Epithelial cell of proximal tubule (primary cell): ENCODE results near the gene MTCL1. TPM values are rescaled to one million over a fixed set of nuclear protein-coding genes. Genes with fewer than 3 reads are reported as not detected.
A peak's percentile ranks its signal among the peaks of the same experiment; 100 is the strongest.

Experiments
- DNase-seq: peaks from one replicate; pipeline ENCODE4 v3.0.0-alpha.2; 2011; ENCODE audit warnings: low read depth
- H3K4me3 ChIP-seq: 2 replicates; pipeline ENCODE4 v1.5.1; 2011; ENCODE audit warnings: low read depth, mild to moderate bottlenecking, low read length
- total RNA-seq: library from RNA; depleted of rRNA; stranded (reverse); fragments of >200 nt; gene quantifications from 2 replicates; pipeline ENCODE4 v1.2.3, GENCODE V29; 2015
- TF ChIP-seq, protein P1 (sequence below): conservative IDR thresholded peaks from 2 replicates; pipeline ENCODE4 v1.5.1; 2012; ENCODE audit warnings: low read depth, mild to moderate bottlenecking, low read length

MTCL1 gene
- total RNA-seq, 1 donor from 2014 or later = 60.1 TPM

DNA sequence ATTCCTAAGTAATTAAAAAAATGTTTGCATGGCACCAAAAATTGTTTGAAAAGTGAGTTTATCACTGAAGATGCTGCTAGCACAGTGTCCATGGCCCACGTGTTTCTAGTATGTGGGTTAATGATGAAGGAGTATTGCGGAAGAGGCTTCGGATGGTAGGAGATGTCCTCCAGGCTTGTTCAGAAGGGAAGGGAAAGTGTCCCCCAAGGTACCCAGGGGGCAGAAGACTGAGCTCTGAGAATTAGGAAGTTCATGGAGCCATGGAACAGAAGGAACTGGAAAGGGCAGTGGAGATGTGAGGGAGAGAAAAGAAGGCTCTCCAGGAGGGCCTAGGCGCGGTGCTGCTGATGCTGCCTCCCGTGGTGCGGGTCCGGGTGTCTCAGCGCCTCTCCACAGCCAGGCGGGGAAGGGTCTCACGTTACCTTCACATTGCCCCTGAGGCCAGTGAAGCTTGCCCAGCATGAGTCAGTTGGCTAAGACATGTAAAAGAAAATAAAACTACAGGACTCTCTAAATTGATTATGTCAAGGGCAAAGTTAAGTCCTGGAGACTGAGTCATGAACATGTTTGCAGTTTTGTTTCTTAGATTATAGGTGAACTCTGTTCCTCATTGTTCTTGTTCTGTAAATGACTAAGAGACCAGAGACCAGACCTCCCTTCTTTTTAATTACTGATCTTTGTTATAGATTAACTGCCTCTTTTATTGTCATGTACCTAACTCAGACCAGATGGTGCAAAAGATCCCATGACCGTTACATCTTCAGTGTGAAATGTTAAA is 89.0 kb downstream of the MTCL1 start:
- no peak overlapping the region for H3K4me3 ChIP-seq
- TF ChIP-seq, protein P1, sequence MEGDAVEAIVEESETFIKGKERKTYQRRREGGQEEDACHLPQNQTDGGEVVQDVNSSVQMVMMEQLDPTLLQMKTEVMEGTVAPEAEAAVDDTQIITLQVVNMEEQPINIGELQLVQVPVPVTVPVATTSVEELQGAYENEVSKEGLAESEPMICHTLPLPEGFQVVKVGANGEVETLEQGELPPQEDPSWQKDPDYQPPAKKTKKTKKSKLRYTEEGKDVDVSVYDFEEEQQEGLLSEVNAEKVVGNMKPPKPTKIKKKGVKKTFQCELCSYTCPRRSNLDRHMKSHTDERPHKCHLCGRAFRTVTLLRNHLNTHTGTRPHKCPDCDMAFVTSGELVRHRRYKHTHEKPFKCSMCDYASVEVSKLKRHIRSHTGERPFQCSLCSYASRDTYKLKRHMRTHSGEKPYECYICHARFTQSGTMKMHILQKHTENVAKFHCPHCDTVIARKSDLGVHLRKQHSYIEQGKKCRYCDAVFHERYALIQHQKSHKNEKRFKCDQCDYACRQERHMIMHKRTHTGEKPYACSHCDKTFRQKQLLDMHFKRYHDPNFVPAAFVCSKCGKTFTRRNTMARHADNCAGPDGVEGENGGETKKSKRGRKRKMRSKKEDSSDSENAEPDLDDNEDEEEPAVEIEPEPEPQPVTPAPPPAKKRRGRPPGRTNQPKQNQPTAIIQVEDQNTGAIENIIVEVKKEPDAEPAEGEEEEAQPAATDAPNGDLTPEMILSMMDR = no peak
- DNase-seq = peak; percentile 99

DNA sequence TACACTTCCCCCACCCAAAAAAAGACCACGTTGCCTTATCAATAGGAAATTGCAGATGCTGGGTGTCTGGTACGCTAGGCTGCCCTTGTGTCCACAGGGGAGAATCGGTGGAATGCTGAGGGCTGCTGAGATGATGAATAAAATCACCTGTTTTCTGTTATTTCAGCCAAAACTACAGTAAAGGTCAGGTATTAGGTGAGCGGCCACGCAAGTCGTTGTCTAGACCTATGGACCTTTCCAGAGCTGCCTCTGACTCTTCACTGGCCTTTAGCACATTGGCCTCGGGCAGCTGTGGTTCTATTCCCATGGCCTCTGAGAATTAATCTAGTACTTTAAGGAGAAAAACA is 89.6 kb downstream of the MTCL1 start:
- H3K4me3 ChIP-seq = no peak overlapping the region
- no peak for DNase-seq
- TF ChIP-seq, protein P1 = no peak

DNA sequence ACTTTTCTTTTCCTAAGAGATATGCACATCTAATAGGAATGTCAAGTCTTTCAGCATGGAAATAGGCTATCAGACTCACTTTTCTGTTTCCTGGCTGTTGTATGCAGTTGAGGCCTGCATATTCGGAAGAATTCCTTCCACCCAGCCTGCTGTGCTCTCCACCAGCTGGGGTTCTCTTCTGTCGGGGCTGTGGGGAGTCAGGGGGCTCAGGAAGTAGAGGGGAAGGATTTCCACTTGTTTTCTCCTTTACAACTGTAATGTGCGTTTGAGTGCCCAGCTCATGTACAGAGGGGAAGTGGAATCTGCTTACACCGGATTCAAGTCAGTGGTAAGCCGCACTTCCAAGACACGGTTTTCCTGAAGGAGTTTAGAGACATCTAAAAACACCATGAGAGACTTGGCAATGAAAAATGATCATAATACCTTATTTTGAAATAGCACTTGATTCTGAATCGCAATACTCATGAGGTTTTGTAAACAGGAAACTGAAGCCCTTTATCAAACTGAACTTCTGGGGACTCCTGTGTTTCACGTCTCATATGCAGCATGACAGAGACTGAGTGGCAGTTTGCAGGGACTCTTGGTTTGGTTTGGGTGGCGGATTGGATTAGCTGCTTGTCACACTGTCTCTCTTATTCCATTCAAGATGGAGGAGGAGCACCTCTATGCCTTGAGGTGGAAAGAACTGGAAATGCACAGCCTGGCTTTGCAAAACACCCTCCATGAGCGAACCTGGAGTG is 90.4 kb downstream of the MTCL1 start:
- no peak for DNase-seq
- H3K4me3 ChIP-seq = no peak overlapping the region

DNA sequence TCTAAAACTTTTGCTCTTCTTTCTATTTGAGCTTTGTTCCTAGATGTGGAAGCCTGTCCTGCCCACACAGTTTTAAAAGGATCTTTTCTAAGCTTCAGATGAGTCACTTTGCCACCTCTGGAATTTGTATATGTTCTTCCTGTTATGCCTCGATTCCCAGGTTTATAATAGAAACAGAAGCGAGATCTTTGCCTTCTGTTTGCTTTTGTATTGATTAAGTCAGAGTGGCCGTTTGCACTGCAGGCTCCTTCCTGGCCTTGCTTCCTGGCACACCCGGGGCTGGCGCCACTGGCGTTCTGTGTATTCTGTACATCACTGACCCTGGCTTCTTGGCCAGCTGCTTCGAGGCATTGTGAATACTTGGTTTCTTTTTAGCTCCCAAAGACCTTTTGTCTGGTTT is 91.8 kb downstream of the MTCL1 start:
- DNase-seq = no peak
- TF ChIP-seq, protein P1 = no peak
- H3K4me3 ChIP-seq = no peak overlapping the region

More for the DNA sequence above, 90.4 kb downstream of the MTCL1 start:
- TF ChIP-seq, protein P1 = no peak

DNA sequence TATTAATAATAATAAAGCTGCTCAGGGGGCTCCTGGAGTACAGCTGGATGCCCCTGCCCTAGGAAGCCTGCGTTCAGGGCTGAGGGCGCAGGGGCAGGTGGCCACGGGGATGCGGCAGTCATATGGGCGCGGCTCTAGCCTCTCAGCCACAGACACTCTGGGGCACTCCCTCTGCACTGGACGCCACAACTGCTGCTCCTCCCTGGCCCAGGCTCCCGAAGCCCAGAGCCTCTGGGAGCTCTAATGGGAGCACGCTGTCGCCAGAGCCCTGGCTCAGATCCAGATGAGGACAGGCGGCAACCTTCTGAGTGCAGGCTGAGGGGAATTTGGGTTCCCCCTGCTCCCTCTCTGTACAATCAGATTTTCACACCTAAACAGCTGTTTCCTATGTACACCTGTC is 93.6 kb downstream of the MTCL1 start:
- H3K4me3 ChIP-seq = no peak overlapping the region
- TF ChIP-seq, protein P1 = no peak
- no peak for DNase-seq

DNA sequence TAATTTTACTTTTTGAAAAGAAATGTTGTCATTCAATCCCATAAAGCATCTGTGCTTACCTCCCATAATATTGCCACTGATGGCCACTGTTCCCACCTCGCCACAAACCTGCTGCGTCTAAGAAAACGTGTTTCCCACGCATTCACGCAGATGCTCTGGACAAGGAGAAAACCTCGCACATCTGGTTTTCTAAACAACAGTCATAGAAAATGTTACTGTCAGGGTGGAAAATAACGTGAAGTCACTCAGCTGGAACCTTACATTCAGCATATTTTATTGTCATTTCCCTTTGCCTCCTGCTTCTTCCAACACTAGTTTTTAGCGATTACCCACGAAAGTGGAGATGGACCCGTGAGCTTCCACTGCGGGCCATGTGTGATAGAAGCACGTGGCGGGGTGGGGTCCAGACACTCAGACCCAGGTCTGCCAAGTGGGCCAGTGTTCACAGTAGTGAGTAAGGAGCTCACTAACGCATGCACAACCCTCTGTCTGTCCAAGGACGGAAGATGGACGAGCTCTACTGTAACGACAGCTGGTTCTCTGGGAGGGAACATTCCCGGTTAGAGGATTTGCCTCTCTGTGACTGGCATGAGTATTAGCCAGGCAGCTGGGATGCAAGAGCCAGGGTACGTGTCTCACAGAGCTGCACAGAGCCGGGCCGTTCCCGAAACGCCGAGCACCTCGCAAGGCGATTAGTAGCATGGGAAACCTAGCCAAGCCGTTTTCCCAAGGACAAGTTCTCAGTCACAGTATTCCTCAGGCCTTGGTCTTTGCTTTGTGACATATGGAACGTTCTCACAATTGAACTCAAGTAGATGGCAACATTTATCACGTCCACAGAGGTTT is 94.5 kb downstream of the MTCL1 start:
- peak overlapping the region; percentile 24 for H3K4me3 ChIP-seq
- DNase-seq = no peak
- TF ChIP-seq, protein P1 = no peak
